Endothelial cell of umbilical vein (primary cell): ENCODE results near the gene SLC35B4. TPM values are rescaled to one million over a fixed set of nuclear protein-coding genes. Genes with fewer than 3 reads are reported as not detected.

Experiments used
- BruUV-seq: library from RNA; stranded (reverse); fragments of 400-500 nt; replicated peaks from 2 replicates; lab custom pipeline; 2021; lab: Mats Ljungman, UMichigan
- CTCF ChIA-PET: fragments of 300-600, 350-600 bp; sonication (Branson Sonifier 250); formaldehyde crosslinking; loops from one replicate; lab custom pipeline; 2021; ENCODE audit warnings: antibody characterized with exemption, inconsistent platforms; lab: Charles Lee
- POLR2A ChIA-PET: fragments of 300-600, 350-600 bp; sonication (Branson Sonifier 250); formaldehyde crosslinking; loops from one replicate; lab custom pipeline; 2021; ENCODE audit warnings: antibody characterized with exemption, inconsistent platforms; lab: Charles Lee
- DNase-seq: peaks from one replicate; pipeline ENCODE4 v3.0.0-alpha.2; 2011; ENCODE audit warnings: low read depth, low spot score
- FAIRE-seq: peaks from 2 replicates; lab custom pipeline; 2011; peaks lifted over from hg19 to GRCh38; lab: Jason Lieb, UNC
- H2AFZ ChIP-seq: 2 replicates; pipeline ENCODE4 v1.6.0; 2012; ENCODE audit warnings: low read depth, low read length, control low read depth, inconsistent platforms
- H3K27ac ChIP-seq: 2 replicates; pipeline ENCODE4 v1.5.1; 2011; ENCODE audit warnings: low read depth, mild to moderate bottlenecking, control low read depth, low read length, moderate library complexity; ENCODE audit not compliant: insufficient read depth
- H3K27me3 ChIP-seq, 2 experiments: 2 replicates each; pipeline versions ENCODE4 v1.6.0 to v1.6.1; 2011; ENCODE audit warnings: low read length in 2 of 2, mixed read lengths in 1 of 2; ENCODE audit not compliant: control insufficient read depth in 2 of 2, insufficient read depth in 2 of 2
- H3K36me3 ChIP-seq, 2 experiments: 2 replicates in 1 of 2; 3 replicates in 1 of 2; pipeline ENCODE4 v1.5.1; 2011; ENCODE audit warnings: low read length in 2 of 2, mild to moderate bottlenecking in 1 of 2, moderate library complexity in 1 of 2; ENCODE audit not compliant: control insufficient read depth in 2 of 2, insufficient read depth in 2 of 2; ENCODE audit errors: extremely low read depth in 1 of 2
- H3K4me1 ChIP-seq: 3 replicates; pipeline ENCODE4 v1.5.1; 2011; ENCODE audit warnings: mild to moderate bottlenecking, low read length; ENCODE audit not compliant: control insufficient read depth, insufficient read depth; ENCODE audit errors: extremely low read depth
- H3K4me2 ChIP-seq: 2 replicates; pipeline ENCODE4 v1.6.1; 2011; ENCODE audit warnings: low read length, control low read depth, mixed read lengths; ENCODE audit not compliant: insufficient read depth
- H3K4me3 ChIP-seq, 3 experiments: fragments of 200-600 bp in 1 of 3; sonication (generic), shearing (Covaris generic) in 1 of 3; replicated peaks in 1 of 3; 2 replicates each; pipeline ENCODE4 v1.5.1; 2011 to 2016; ENCODE audit warnings: control low read depth in 3 of 3, low read length in 3 of 3, mild to moderate bottlenecking in 2 of 3, inconsistent platforms in 1 of 3, low read depth in 1 of 3, moderate library complexity in 1 of 3; ENCODE audit not compliant: insufficient read depth in 1 of 3
- H3K79me2 ChIP-seq: 2 replicates; pipeline ENCODE4 v1.6.0; 2012; ENCODE audit warnings: low read length, inconsistent platforms; ENCODE audit not compliant: control insufficient read depth, insufficient read depth
- H3K9ac ChIP-seq: replicated peaks from 2 replicates; pipeline ENCODE3; 2011; ENCODE audit warnings: low read length, control low read depth; ENCODE audit not compliant: insufficient read depth; ENCODE audit errors: extremely low read depth
- H3K9me1 ChIP-seq: replicated peaks from 3 replicates; pipeline ENCODE4 v1.6.0; 2011; ENCODE audit warnings: mild to moderate bottlenecking, low read length; ENCODE audit not compliant: control insufficient read depth, insufficient read depth; ENCODE audit errors: extremely low read depth
- H3K9me3 ChIP-seq: replicated peaks from 2 replicates; pipeline ENCODE4 v1.5.1; 2012; ENCODE audit warnings: low read length, inconsistent platforms; ENCODE audit not compliant: control insufficient read depth, insufficient read depth
- H4K20me1 ChIP-seq: replicated peaks from 2 replicates; pipeline ENCODE3; 2011; ENCODE audit warnings: mild to moderate bottlenecking, low read length; ENCODE audit not compliant: control insufficient read depth, insufficient read depth; ENCODE audit errors: extremely low read depth
- CTCF ChIP-seq, 2 donors: IDR thresholded peaks; 1 replicate in 1 of 2; 2 replicates in 1 of 2; pipeline ENCODE4 v1.5.1; 2011; ENCODE audit warnings: low read length in 2 of 2, mild to moderate bottlenecking in 2 of 2, moderate library complexity in 2 of 2, control low read depth in 1 of 2, inconsistent platforms in 1 of 2, low read depth in 1 of 2; ENCODE audit not compliant: insufficient read depth in 1 of 2; ENCODE audit errors: extremely low read depth in 1 of 2
- EZH2 ChIP-seq: IDR thresholded peaks from 2 replicates; pipeline ENCODE4 v1.6.1; 2012; ENCODE audit warnings: borderline replicate concordance, low read depth, mild to moderate bottlenecking, moderate library complexity, low read length, inconsistent platforms; ENCODE audit not compliant: severe bottlenecking
- FOS ChIP-seq: IDR thresholded peaks from 2 replicates; pipeline ENCODE4 v1.6.1; 2011; ENCODE audit warnings: mild to moderate bottlenecking, low read length, moderate library complexity, borderline replicate concordance; ENCODE audit not compliant: insufficient read depth
- GATA2 ChIP-seq: IDR thresholded peaks from 2 replicates; pipeline ENCODE4 v1.7.0; 2011; ENCODE audit warnings: low read depth, mild to moderate bottlenecking, moderate library complexity, mixed read lengths, low read length; ENCODE audit not compliant: insufficient read length, insufficient read depth
- JUN ChIP-seq: IDR thresholded peaks from 2 replicates; pipeline ENCODE4 v1.6.1; 2011; ENCODE audit warnings: borderline replicate concordance, low read depth; ENCODE audit not compliant: insufficient read length, insufficient read depth
- MYC ChIP-seq: IDR thresholded peaks from one replicate; pipeline ENCODE4 v1.6.1; 2011; ENCODE audit warnings: mild to moderate bottlenecking, low read depth, low read length
- POLR2A ChIP-seq: IDR thresholded peaks from 2 replicates; pipeline ENCODE4 v1.6.1; 2012; ENCODE audit warnings: low read depth, mild to moderate bottlenecking, control low read depth, low read length
- POLR2AphosphoS5 ChIP-seq: IDR thresholded peaks from 2 replicates; pipeline ENCODE4 v1.6.1; 2012; ENCODE audit warnings: low read depth, mild to moderate bottlenecking, control low read depth, low read length, moderate library complexity; ENCODE audit not compliant: insufficient read depth
- dilution Hi-C: fragments of 300-500 bp; cut with MboI; formaldehyde crosslinking; loops from one replicate; pipeline ENCODE4 v1.15.0; 2019; ENCODE audit warnings: low sequenced_read_pairs; ENCODE audit not compliant: extremely low pct_ligation_motif_present
- intact Hi-C: fragments of 100-400 bp; cut with micrococcal nuclease; formaldehyde crosslinking; loops from one replicate; pipeline ENCODE4 v1.10.0; 2022
- polyA plus RNA-seq, 4 experiments: library from polyadenylated mRNA; depleted of rRNA in 3 of 4; stranded (reverse) in 3 of 4; unstranded in 1 of 4; fragments of >200 nt; gene quantifications; 2 replicates each; pipeline versions ENCODE4 v1.2.1 to v1.2.3, GENCODE V29; 2011 to 2012; ENCODE audit warnings: missing spikeins in 1 of 4
- total RNA-seq: library from RNA; stranded (reverse); gene quantifications from 2 replicates; pipeline ENCODE4 v1.2.3, GENCODE V29; 2021
- TF ChIP-seq, protein P1 (sequence below): IDR thresholded peaks from 2 replicates; pipeline ENCODE4 v1.6.1; 2011; ENCODE audit not compliant: insufficient read depth, insufficient read length

Gene SLC35B4
- total and polyA plus RNA-seq, 2 donors (not counting 3 experiments of a cell fraction or from before 2014, with no cell fraction given), result 17.5 to 20.2 TPM

DNA sequence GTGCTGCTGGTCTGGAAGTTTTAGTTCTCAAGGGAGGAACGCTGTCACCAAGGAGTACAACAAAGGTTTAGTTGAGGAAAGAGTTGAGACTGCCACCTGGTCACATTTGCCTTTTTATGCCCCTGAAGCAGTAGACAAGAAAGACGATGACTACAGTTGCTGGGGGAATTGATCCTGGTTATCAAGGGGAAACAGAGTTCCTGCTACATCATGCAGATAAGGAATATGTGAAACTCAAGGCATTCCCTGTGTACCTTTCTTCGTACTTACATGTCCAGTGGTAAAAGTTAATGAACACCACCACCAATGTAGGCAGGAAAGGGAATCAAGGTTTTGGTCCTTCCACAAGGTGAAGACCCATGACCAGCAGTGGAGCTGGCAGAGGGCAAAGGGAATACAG is 31.8 kb downstream of the SLC35B4 start:
- Histone ChIP-seq H3K9me3 (no peaks in the 10 kb centered on the region), H3K4me3 (no peak overlapping the region), H3K9me1 (no peaks in the 10 kb centered on the region), H4K20me1 (no peaks in the 10 kb centered on the region), H3K9ac (no peak overlapping the region), H3K36me3 (no peaks in the 10 kb centered on the region), H3K27ac (no peak overlapping the region), H3K79me2 (no peaks in the 10 kb centered on the region), H3K4me2 (no peak overlapping the region), H3K27me3 (peaks cover 7 to 10% of the 10 kb centered on the region in 2 experiments), H3K4me1 (no peaks in the 10 kb centered on the region), H2AFZ (no peak overlapping the region)
- TF ChIP-seq EZH2, result no peak
- TF ChIP-seq CTCF (IDR thresholded peaks at IDR 0.05; ENCODE audit: extremely low read depth in 1 of 2, insufficient read depth in 1 of 2, low read depth in 1 of 2, low read length in 2 of 2), result no peak
- no peak for TF ChIP-seq JUN
- POLR2A ChIA-PET, result no interaction called here
- no peak for DNase-seq
- no TSS peak for BruUV-seq
- CTCF ChIA-PET, result no interaction called here
- FAIRE-seq, result no peak
- intact Hi-C loops (no loop called here), dilution Hi-C loops (no loop called here)

DNA sequence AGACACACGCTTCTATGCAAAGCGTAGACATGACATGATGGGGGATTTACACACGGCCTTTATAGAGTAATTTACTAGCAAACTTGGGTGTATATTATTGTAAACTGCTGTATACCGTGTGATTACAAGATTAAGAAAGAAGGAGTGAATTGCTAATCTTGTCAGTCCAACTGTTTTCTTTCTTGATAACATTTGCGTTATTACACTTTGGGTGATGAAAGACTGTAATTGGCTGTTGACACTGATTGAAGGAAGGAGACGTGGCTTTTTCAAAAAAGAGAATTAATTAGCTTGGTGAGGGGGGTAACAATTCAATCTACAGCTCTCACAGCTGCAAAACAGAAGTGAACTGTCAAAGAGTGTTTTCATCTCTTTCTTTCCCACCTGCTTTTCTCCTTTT is 32.7 kb downstream of the SLC35B4 start:
- FAIRE-seq (no peak), DNase-seq (no peak)
- Histone ChIP-seq H3K4me1 (no peaks in the 10 kb centered on the region), H3K9me3 (no peaks in the 10 kb centered on the region), H4K20me1 (no peaks in the 10 kb centered on the region), H3K79me2 (no peaks in the 10 kb centered on the region), H3K36me3 (no peaks in the 10 kb centered on the region), H3K4me3 (no peak overlapping the region), H3K9me1 (no peaks in the 10 kb centered on the region), H3K27me3 (peaks cover 9 to 13% of the 10 kb centered on the region in 2 experiments), H3K9ac (no peak overlapping the region), H2AFZ (no peak overlapping the region), H3K27ac (no peak overlapping the region), H3K4me2 (no peak overlapping the region)
- no TSS peak for BruUV-seq
- intact Hi-C loops, result no loop called here
- CTCF ChIA-PET, result no interaction called here
- dilution Hi-C loops, result no loop called here
- TF ChIP-seq GATA2 (no peak), POLR2AphosphoS5 (no peak), EZH2 (no peak), POLR2A (no peak), MYC (no peak), JUN (no peak), CTCF (IDR thresholded peaks at IDR 0.05; ENCODE audit: extremely low read depth in 1 of 2, insufficient read depth in 1 of 2, low read depth in 1 of 2, low read length in 2 of 2) (no peak), FOS (no peak)
- TF ChIP-seq, protein P1, sequence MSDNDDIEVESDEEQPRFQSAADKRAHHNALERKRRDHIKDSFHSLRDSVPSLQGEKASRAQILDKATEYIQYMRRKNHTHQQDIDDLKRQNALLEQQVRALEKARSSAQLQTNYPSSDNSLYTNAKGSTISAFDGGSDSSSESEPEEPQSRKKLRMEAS, result no peak
- POLR2A ChIA-PET, result no interaction called here
